Embryonic facial prominence (tissue), 1 donor: ENCODE data around the gene NAV3.

Source experiments
- DNase-seq: peaks from one replicate; pipeline ENCODE4 v3.0.0-alpha.2; 2016; ENCODE audit errors: extremely low spot score

The NAV3 gene

GRCh38 chr12:77928078-77928477 lies 97.4 kb downstream of the NAV3 start:
- DNase-seq, result no peak

DNA sequence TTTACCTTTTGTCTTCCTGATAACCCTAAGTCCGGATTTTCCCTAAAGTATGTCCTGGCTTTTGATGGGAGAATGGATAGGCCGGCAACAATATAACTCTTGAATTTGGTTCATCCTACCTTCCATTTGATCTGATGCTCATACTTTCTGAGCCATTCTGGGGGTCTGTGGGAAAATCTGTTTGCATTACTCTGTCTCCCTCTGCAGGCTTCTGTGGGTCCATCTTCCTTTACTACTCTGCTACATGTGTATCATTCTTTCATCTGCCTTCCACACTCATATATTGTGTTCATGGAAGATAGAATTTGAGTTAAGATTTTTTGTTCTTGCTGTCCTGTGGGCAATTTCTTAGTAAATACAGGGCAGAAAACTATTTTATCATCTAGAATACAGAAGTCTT lies 101.5 kb downstream of the NAV3 start:
- DNase-seq, result no peak

DNA sequence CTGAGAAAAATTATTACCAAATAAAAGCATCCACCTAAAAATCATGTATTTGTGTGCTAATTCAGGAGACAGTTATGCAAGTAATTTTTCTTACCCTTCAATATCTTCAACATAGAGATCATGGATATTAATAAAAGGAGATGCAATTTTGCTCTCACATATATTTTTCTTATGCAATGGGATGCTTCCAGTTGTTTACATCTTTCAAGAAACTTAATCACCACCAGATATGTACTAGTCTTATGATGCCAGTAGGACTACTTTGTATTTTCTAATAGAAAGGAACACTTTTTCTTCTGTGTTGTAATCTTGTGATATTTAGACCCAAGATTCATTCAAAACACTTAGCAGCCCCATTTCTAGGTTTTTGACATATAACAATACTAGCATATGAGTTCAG lies 107.6 kb downstream of the NAV3 start:
- DNase-seq, result no peak

DNA sequence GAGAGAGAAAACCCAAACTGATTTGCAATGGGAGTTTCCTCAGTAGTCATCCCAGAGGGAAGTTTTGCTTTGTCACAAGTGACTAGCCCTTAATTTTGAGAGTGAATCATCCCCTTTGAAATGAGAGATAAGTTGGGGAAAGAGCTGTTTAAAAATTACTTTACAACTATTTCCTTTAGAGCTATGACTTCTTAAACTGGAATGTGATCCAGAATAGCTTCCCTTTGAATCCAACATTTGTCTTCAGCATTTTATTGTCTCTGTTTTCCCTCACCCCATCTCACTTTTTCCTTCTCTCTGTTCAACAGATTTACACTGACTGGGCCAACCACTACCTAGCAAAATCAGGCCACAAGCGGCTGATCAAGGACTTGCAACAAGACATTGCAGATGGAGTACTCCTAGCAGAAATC lies 109.3 kb downstream of the NAV3 start:
- no peak for DNase-seq

DNA sequence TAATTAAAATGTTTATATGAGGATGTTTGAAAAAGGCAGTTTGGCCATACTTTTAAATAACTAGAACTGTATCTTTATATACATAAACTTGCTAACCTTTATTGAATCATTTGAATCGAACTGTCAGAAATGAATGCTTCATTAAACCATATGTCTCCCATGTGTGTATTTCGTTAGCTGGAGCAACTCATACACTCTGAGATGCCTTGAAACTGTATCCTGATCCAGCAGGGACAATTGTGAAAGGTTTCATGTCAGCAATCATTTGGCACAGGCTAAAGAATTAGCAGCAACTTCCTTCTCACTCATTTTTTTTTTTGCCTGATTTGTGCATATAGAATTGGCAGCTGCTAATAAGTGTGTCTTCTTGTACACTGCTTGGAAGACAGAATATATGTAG lies 109.9 kb downstream of the NAV3 start:
- DNase-seq, result no peak

- no peak for DNase-seq
Measured at GRCh38 chr12:77941401-77941800, 110.7 kb downstream of the NAV3 start.

- no peak for DNase-seq
Measured at GRCh38 chr12:77943466-77943865, 112.8 kb downstream of the NAV3 start.

DNA sequence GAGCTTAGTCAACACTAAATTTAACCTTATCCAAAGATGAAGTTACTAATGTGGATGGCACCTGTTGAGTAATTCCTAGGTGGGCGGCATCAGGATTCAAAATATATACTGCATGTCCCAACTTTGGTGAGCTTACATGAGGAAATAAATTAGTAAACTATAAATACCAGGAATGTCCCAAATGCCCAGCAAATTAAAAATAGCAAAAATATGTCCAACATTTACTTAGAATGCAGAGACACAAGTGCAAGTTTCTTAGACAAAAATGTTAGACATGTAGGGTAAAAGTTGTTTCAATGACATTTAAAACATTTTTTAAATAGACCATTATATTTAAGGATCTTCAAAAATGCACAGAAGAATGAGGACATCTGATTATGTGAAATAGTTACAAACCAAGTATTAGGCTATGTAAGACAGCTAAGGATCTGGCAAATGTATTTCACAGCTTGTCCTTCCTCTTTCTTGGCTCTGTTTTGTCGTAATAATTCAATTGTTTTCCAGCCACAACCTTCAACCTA lies 115.9 kb downstream of the NAV3 start:
- no peak for DNase-seq

DNA sequence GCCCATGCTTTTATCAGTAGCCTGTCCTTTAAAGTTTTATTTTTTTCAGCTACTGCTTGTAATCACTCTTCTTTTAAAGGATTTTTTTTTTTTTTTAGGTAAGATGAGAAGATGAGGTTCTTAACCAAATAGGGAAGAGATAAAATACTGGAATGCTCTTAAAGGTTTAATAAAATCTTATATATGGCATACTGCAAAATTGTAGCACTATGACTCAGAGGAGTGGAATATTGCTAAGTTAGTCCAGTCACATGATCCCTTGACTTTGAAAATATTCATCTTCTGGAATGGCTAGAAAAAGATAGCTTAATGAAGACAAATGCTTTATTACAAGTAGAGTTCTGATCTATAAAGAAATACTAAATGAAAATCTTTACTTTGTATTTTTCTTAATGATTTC lies 116.6 kb downstream of the NAV3 start:
- DNase-seq, result no peak

GRCh38 chr12:77947746-77948145 lies 117.1 kb downstream of the NAV3 start:
- DNase-seq, result no peak

DNA sequence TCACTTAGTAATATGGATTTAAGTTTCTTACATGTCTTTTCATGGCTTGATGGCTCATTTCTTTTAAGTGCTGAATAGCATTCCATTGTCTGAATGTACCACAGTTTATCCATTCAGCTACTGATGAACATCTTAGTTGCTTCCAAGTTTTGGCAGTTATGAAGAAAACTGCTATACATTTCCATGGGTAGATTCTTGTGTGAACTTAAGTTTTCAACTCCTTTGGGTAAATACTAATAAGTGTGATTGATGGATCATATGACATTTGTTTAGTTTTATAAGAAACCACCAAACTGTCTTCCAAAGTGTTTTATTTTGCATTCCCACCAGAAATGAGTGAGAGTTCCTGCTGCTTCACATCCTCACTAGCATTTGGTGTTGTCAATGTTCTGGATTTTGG lies 119.2 kb downstream of the NAV3 start:
- no peak for DNase-seq

DNA sequence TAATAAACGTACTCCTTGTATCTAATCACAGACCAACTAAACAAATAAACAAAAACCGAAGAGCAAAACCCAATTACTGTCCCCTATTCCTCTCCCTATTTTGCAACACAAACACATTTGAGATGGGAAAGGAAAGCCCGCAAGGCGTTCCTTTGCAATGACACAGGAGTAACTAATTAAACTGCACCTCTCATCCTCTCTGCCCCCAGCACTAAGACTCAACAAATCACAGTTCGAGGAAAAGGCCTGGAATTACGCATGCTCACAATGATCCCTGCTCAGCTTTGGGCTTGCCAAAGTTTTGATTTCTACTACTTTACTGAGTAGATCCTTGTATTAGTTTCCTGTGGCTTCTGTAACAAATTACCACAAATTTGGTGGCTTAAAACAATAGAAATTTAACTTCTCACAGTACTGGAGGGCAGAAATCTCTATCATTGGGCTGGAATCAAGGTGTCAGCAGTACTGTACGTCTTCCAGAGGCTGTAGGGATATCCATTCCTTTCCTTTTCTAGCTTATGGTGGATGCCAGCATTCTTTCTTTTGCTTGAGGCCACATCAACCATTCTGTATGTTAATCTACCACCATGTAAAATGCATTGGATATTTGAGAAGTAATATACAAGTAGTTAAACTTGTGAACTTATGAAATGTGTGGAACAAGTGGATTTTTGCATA lies 123.0 kb downstream of the NAV3 start:
- no peak for DNase-seq

- DNase-seq, result no peak
Measured at GRCh38 chr12:77954206-77954555, 123.5 kb downstream of the NAV3 start.

- no peak for DNase-seq
Measured at GRCh38 chr12:77957062-77957461, 126.4 kb downstream of the NAV3 start.

DNA sequence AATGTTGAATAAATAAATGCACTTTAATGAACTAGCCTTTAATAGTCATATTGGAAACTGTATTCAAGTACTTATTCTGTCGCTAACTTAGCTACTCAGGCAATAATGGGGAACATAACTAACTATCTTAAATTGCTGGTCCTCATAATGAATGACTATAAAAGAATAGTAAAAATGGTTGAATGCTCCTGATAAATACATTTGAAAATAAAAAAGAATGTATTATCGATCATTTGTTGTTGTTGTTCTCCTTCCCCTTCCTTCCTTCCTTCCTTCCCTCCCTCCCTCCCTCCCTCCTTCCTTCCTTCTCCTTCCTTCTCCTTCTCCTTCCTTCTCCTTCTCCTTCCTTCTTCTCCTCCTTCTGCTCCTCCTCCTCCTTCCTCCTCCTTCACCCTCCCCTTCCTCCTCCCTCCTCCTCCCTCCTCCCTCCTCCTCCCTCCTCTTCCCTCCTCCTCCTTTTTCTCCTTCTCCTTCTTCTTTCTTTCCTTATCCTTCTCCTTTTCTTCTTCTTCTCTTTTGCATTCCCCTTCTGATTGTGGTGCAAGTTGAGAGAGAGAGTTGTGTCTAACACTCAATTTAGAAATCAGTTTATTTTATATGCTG lies 133.0 kb downstream of the NAV3 start:
- no peak for DNase-seq

DNA sequence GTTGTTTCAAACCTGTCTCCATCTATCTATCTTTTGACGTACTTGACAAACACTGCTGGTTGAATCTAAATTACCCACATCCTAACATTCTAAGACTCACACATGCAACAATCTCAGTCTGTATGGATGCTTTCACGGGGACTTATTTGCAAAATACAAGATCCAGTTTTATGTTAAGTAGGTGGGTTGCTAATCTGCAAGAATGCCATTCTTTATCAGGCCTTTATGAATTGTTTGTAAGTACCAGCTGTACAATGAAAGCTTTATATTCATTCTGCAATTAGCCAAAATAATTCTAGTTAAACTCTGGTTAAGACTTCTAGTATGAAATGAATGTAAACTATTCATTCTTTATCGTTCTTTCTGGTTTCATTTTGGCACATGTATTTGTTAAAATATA lies 135.1 kb downstream of the NAV3 start:
- DNase-seq, result no peak

DNA sequence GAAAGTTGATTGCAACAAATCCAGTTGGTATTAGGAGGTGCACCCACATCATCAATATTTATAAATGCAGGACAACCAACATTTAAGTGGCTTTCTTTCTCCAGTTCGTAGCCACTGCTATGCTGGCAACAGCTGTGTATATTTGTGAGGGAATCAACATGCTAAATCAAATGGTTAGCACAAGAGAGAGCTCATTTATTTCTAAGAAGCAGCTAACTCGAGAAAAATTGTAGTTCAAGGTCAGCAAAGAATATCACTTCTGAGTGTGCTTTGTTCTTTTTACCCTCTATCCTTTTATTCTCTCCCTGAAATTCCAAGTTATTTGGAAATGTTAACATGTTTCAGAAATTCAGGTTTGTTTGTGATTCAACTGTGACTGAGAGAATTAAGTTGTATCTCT lies 137.3 kb downstream of the NAV3 start:
- no peak for DNase-seq

GRCh38 chr12:77968571-77968970 lies 137.9 kb downstream of the NAV3 start:
- no peak for DNase-seq

DNA sequence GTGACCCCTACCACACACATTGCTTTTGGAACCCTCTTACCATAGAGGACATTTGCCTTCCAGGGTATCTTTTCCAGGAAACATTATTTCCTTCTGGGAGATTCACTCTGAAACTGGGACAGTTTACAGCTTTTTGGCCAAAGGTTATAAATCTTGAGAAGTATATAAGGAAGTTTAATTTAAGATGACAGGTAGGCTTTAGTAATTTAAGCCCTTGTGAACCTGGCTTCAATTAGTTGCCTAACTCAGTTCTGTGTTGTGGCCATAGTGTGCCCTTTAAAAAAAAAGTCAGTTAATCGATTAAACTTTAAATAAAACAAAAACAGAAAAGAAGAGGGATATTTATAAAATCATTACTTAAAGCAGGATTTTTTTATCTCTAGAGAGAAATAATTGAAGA lies 142.9 kb downstream of the NAV3 start:
- no peak for DNase-seq

DNA sequence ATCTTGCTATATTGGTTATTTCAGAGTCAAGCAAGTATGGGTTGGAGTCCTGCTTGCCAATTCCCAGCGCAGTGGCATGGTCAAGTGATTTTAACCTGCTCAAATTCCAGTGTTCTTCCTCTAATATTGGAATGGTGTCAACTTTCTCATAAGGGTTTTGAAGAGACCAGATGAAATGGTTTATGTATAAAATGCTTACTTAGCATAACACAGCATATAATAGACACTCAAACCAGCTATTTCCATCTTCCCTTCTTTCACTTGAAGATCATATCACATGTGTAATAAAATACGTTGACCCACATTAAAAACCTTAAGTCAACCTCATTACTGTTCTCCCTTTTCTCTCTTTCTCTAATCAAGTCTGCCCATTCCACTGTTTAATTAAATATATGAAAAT lies 144.0 kb downstream of the NAV3 start:
- DNase-seq, result no peak

DNA sequence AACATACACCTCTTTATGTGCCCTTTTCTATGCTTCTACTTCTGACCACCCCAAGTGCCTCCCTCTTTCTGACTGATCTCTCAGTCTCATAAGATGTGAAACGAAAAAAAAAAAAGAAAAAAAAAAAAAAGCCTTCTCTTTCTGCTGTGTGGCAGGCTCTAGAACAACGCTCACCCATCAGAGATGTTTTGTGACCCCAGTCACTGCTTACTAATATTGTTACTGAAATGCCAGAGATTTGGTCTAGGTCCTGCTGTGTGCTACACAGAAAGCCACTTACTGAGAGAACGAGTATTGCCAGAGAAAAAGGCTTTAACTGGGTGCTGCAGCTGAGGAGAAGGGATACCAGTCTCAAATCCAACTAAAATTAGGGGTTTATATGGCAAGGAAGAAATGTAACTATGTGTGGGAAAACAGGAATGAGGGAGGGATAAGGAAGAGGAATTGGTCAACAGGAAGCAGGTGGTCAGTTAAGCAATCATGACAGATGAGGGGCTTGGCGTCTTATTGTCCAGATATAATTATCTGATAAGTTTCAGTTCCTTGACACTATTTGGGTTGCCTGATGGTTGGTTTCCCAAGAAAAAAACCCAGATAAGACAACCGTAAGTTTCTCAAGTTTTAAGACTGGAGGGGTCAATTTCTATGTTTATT lies 149.0 kb downstream of the NAV3 start:
- no peak for DNase-seq

GRCh38 chr12:77980782-77981181 lies 150.1 kb downstream of the NAV3 start:
- DNase-seq, result no peak

DNA sequence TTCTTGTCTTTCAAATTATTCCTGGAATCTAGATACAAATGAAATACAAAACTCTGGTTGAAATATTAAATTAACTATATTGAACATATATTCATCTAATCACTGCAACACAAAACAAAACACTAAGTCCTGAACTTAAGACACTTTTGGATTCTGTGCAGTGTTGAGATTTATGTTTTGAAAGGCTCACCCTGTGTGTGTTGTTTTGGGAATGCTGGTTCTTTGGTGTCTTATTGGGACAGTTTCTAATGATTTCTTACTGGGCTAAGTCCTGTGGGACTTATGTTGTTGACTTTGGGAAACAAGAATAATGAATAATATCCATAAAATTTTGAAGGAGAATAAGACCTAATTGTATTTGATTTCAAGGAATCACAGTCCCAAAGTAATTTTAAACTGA lies 153.2 kb downstream of the NAV3 start:
- no peak for DNase-seq
